ENCODE data around the gene LRRC9.
A peak's percentile ranks its signal among the peaks of the same experiment; 100 is the strongest.
"Not testable (repeated sequence)": the region's sequence is repeated elsewhere in the genome, so short reads cannot be mapped to it uniquely, and the experiment has no call there.

Gene LRRC9

GRCh38 chr14:59964251-59965007, 44.5 kb downstream of the LRRC9 start:
- DNase-seq (ENCODE audit: low read depth in 1 of 2, low spot score in 1 of 2) = peak in 1 of 2 experiments; percentile 22

DNA sequence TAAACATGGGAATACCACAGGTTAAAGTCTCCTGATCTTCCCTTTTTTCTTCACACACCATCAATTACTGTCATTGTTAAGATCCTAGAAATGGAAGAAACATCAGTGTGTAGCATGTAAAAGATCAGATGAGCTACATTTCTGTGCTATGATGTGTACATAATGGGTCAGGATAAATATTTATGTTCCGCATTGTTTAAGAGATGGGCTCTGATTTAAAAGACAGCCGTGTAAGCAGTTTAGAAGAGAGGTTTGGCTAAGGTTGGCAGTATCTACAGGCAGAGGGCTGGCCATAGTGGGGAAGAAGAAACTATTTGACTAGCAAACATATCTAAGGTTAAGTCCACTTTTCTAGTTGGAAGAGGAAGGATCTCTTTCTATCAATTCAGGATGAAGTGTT, 49.4 kb downstream of the LRRC9 start:
- DNase-seq (ENCODE audit: low read depth in 1 of 2, low spot score in 1 of 2) = peak; percentile 48 to 88
- TF ChIP-seq JUND (IDR thresholded peaks at IDR 0.05; ENCODE audit: low read depth) = peak; percentile 98
- in situ Hi-C loops (cut with HindIII; ENCODE audit: low pct_unique_long_range_greater_than_20kb, low sequenced_read_pairs) = no loop called here

More at GRCh38 chr14:59964251-59965007, 44.5 kb downstream of the LRRC9 start:
- in situ Hi-C loops (cut with HindIII; ENCODE audit: low pct_unique_long_range_greater_than_20kb, low sequenced_read_pairs) = no loop called here
- no peak for TF ChIP-seq JUND (IDR thresholded peaks at IDR 0.05; ENCODE audit: low read depth)

DNA sequence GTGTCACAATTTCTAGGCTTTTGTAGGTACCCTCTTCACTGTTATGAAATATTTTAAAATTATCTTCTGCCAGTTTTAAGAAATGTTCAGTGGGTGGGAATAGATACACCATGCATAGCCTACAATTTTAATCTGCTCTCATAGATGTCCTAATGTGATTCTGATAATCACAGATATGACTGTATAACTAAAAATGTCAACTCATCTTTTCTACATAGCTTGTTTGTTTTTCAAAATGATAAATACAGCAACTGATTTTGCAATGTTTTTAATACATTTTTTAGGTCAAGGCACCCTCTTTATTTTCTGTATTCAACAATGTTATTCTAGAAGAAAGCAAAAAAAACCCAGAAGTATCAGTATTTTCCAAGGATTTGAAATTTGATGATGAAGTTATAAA, 61.6 kb downstream of the LRRC9 start:
- no peak for DNase-seq (ENCODE audit: low read depth in 1 of 2, low spot score in 1 of 2)
- TF ChIP-seq JUND (IDR thresholded peaks at IDR 0.05; ENCODE audit: low read depth) = no peak
- in situ Hi-C loops (cut with HindIII; ENCODE audit: low pct_unique_long_range_greater_than_20kb, low sequenced_read_pairs) = no loop called here

DNA sequence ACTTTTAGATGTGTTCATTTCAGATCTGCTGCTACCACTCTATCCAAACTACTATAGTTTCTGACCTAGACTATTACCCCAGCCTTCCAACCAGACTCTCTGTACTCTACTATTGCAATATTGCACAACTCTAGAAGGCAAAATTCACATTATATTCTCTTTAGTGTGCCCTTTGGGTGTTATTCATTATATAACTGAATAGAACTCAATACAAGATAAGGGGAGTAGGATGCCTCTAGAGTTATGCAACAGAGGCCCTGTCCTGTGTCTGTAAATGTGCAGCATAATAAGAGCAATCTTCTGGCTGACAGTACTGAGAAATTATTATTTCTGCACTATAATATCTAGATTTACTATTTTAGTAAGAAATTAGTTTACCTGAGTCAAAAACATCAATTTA, 63.1 kb downstream of the LRRC9 start:
- in situ Hi-C loops (cut with HindIII; ENCODE audit: low pct_unique_long_range_greater_than_20kb, low sequenced_read_pairs) = no loop called here
- no peak for DNase-seq (ENCODE audit: low read depth in 1 of 2, low spot score in 1 of 2)

GRCh38 chr14:59986556-59987059, 66.7 kb downstream of the LRRC9 start:
- no peak for DNase-seq (ENCODE audit: low read depth in 1 of 2, low spot score in 1 of 2)
- no peak for TF ChIP-seq JUND (IDR thresholded peaks at IDR 0.05; ENCODE audit: low read depth)
- in situ Hi-C loops (cut with HindIII; ENCODE audit: low pct_unique_long_range_greater_than_20kb, low sequenced_read_pairs) = no loop called here

More for the DNA sequence above, 63.1 kb downstream of the LRRC9 start:
- TF ChIP-seq JUND (IDR thresholded peaks at IDR 0.05; ENCODE audit: low read depth) = no peak

DNA sequence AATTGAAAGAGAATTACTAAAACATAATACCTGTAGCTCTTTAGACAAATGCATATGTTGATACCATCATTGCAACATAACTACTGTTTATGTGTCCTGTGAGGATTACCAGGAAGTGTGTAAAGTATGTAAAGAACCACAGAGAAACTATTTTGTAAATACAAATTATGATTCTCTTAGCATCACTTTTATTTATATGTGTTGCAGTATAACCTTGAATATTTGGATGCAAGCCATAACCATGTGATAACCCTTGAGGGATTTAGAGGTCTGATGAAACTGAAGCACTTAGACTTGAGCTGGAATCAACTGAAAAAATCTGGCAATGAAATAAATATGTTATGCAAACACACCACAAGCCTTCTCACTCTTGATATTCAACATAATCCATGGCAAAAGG, 77.5 kb downstream of the LRRC9 start:
- in situ Hi-C loops (cut with HindIII; ENCODE audit: low pct_unique_long_range_greater_than_20kb, low sequenced_read_pairs) = no loop called here
- no peak for TF ChIP-seq JUND (IDR thresholded peaks at IDR 0.05; ENCODE audit: low read depth)
- peak in 1 of 2 experiments; percentile 8 for DNase-seq (ENCODE audit: low read depth in 1 of 2, low spot score in 1 of 2)

DNA sequence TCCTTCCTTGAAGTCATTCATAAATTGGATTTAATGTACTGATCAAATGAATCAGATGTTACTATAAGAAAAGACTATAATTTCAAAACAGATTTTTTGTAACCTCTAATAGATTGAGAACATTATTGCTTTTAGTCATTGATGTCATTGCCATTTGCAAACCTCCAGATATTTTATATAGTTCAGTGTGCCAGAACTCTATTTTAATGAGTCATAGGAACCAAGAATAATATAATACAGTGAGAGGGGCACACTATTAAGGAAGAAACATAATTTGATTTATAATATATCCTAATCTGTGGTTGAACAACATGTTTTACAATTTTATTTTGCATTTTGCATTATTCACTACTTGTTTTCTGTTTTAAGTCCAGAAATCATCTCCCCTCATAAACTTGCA, 78.0 kb downstream of the LRRC9 start:
- no peak for DNase-seq (ENCODE audit: low read depth in 1 of 2, low spot score in 1 of 2)
- in situ Hi-C loops (cut with HindIII; ENCODE audit: low pct_unique_long_range_greater_than_20kb, low sequenced_read_pairs) = no loop called here
- no peak for TF ChIP-seq JUND (IDR thresholded peaks at IDR 0.05; ENCODE audit: low read depth)

DNA sequence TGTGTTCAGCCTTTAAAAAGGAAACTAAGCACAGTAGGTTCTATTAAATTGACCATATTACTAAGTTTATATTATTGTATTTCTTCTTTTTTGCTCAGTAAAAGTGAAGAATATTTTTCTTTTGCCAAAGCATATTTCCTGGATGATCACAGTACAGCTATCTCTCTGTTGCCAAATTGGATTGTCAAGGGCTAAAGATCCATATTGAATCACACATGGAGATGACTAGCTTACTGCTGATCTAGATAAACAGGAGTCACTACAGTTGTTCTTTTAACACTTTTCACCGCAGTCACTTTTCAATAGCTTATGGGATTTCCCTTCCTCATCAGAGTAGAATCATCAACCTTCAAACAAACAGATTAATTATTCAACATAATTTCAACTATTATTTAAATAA, 78.6 kb downstream of the LRRC9 start:
- DNase-seq (ENCODE audit: low read depth in 1 of 2, low spot score in 1 of 2) = no peak
- TF ChIP-seq JUND (IDR thresholded peaks at IDR 0.05; ENCODE audit: low read depth) = no peak
- in situ Hi-C loops (cut with HindIII; ENCODE audit: low pct_unique_long_range_greater_than_20kb, low sequenced_read_pairs) = no loop called here

- in situ Hi-C loops (cut with HindIII; ENCODE audit: low pct_unique_long_range_greater_than_20kb, low sequenced_read_pairs) = no loop called here
Observed at GRCh38 chr14:60002819-60003492, 83.0 kb downstream of the LRRC9 start.

DNA sequence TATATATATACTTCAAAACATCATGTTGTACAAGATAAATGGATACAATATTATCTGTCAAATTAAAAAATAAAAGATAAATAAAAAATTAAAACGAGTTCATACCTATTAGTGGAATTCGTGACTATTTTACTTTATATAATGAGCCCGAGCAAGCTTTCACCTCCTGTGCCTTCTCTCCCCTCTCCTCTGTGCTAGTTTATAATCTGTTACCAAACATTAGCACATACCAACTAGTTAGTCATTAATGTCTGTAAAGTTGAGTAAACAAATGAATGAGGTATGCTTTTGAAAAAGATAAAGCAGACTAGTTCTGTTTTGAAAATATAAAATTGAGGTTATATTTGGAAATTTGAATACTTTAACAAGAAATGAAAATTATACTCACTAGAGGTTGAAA, 84.0 kb downstream of the LRRC9 start:
- TF ChIP-seq JUND (IDR thresholded peaks at IDR 0.05; ENCODE audit: low read depth) = no peak
- in situ Hi-C loops (cut with HindIII; ENCODE audit: low pct_unique_long_range_greater_than_20kb, low sequenced_read_pairs) = no loop called here
- DNase-seq (ENCODE audit: low read depth in 1 of 2, low spot score in 1 of 2) = no peak

More at GRCh38 chr14:60002819-60003492, 83.0 kb downstream of the LRRC9 start:
- DNase-seq (ENCODE audit: low read depth in 1 of 2, low spot score in 1 of 2) = peak in 1 of 2 experiments; percentile 15
- no peak for TF ChIP-seq JUND (IDR thresholded peaks at IDR 0.05; ENCODE audit: low read depth)

- no peak for TF ChIP-seq JUND (IDR thresholded peaks at IDR 0.05; ENCODE audit: low read depth)
- no peak for DNase-seq (ENCODE audit: low read depth in 1 of 2, low spot score in 1 of 2)
- in situ Hi-C loops (cut with HindIII; ENCODE audit: low pct_unique_long_range_greater_than_20kb, low sequenced_read_pairs) = no loop called here
Observed at GRCh38 chr14:60008042-60008441, 88.1 kb downstream of the LRRC9 start.

DNA sequence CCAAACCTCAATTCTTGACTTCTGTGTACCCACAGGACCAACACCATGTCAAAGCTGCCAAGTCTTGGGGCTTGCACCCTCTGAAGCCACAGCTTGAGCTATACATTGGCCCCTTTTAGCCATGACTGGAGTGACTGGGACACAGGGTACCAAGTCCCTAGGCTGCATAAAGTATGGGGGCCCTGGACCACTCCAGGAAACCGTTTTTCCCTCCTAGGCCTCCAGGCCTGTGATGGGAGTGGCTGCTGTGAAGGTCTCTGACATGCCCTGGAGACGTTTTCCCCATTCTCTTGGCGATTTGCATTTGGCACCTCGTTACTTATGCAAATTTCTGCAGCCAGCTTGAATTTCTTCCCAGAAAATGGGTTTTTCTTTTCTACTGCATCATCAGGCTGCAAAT, 90.3 kb downstream of the LRRC9 start:
- in situ Hi-C loops (cut with HindIII; ENCODE audit: low pct_unique_long_range_greater_than_20kb, low sequenced_read_pairs) = not testable (repeated sequence)

DNA sequence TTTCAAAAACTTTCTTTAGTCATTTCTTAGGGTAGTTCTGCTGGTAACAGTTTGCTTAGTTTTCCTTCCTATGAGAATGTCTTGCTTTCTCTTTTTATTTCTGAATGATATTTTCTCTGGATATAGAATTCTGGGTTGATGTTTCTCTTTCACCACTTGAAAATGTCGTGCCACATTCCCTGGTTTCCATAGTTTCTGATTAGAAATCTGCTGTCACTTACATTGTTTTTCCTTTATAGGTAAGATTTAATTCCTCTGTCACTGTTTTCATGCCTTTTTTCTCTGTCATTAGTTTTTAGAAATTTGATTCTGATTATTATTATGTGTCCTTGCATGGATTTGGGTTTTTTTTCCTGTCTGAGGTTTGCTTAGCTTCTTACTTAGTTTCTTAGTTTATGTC, 94.5 kb downstream of the LRRC9 start:
- TF ChIP-seq JUND (IDR thresholded peaks at IDR 0.05; ENCODE audit: low read depth) = no peak
- in situ Hi-C loops (cut with HindIII; ENCODE audit: low pct_unique_long_range_greater_than_20kb, low sequenced_read_pairs) = no loop called here
- no peak for DNase-seq (ENCODE audit: low read depth in 1 of 2, low spot score in 1 of 2)

More for the DNA sequence above, 90.3 kb downstream of the LRRC9 start:
- DNase-seq (ENCODE audit: low read depth in 1 of 2, low spot score in 1 of 2) = not testable (repeated sequence)

Measured in T47D (cell line).